ENCODE measurements around the gene ALK. TPM values are rescaled to one million over a fixed set of nuclear protein-coding genes. Genes with fewer than 3 reads are reported as not detected.

The ALK gene
- polyA plus RNA-seq, 10 donors, result 0.04 to 0.36 (median 0.13) TPM; not detected in 1

GRCh38 chr2:29528891-29529520 lies 392.4 kb downstream of the ALK start:
- DNase-seq, result peak; percentile 57 to 81 (median 74)

DNA sequence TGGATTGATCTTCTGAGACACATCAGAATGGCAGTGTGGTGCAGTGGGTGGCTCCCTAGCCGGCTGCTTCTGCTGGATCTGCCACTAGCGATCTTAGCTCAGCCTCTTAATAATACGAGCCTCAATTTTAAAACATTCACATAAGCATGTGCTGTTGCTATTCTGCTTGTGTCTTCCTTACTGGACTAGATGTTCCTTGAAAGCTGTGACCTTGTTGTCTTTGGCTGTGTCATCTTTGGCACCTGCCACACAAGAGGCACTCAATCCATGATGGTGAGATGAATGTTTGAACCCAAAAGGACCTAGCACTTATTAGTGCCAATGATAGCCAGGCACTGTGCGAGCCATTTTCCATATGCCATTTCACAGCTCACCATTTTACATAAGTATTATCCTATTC lies 393.0 kb downstream of the ALK start:
- DNase-seq, result no peak

DNA sequence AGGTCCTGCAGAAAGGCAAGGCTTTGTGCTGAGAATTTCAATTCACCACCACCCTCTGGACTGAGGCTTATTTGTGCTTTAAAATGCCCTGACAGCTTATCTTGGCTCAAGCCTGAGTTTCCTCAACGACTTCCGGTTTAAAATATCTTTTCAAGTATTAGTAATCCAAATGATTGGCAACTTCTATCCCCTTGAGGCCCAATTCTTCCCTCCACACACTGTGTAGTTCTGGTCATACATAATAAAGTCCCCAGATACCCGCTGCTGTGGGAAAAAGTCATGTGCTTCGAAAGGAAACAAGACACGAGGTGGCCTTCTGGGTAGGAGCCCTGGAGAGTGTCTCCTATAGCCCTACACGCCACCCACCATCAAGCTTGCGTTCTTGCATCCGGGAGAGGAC lies 393.4 kb downstream of the ALK start:
- DNase-seq, result no peak

DNA sequence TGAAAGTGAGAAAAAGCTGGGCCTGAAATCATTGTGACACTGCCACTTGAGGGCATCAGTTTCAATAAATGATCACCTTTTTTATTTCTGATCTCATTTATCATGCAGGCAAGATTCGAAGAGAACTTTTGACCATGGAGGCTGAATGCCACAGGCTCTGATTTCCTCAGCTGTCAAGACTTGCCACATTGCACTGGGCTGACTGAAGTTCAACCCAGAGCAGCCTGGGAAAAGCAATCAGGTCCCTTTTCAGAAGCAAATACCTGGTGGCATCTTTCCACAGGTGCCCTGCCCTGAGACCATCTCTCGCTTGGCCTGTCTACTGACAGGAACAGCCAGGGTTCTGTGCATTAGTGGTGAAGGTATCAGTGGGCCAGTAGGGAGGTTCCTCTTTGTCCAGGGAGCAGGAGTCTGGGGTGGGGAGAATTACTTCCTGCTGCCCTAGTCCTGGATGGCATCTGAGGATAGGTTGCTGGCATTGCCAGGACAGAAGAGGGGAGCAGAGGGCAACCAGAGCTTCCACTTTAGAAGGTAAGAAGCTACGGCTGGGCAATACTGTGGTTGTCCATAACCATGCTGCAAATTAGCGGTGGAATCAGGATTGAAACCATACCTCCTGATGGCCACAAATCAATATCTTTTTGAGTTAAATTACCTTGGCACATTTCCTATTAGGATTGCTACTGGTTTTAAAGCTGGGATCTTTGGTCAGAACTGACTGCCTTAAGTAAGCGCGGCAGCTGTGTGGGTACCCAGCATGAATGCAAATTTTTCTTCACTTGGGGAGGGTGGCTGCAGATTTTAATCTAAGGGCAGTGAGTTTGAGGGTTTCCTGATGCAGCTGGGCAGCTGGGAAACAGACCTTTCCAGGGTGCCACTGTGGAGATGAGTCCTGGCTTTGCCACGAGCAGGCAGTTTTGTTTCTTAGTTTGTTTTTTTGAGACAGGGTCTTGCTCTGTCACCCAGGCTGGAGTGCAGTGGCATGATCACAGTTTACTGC lies 394.5 kb downstream of the ALK start:
- DNase-seq, result no peak

GRCh38 chr2:29525921-29526320 lies 395.5 kb downstream of the ALK start:
- DNase-seq, result no peak

DNA sequence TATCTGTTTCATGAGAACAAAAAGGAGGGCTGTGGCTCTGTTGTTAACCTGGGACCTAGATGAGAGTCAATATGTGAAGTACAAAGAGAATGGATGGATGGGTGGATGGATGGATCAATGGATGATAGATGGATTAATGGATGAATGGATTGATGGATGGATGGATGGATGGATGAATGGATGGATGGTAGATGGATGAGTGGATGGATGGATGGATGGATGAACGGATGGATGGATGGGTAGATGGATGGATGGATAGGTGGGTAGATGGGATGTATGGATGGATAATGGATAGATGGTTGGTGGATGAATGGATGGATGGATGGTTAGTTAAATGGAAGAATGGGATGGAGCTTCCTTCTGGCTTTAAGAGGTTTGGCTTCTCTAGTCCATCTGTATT lies 396.7 kb downstream of the ALK start:
- no peak for DNase-seq

- DNase-seq, result peak in 1 of 3 donors; percentile 55
Measured at GRCh38 chr2:29522951-29523669, 398.3 kb downstream of the ALK start.

DNA sequence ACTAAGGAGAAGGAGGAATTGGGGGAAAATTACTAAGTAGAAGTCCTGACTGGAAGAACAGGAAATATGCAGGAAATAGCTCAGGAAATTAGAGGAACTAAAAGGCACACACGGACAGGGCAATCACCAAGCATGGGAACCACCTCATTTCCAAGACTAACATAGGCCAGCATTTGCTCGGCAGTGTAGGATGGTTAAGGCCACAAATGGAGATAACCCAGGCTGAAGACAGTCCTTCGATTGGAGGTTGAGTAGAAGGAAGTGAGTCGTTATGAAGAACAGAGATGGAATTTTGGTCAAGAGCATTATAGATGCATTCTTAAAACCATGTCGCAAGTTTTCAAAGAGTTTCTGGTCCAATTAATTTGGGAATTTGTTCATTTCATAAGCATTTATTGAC lies 401.4 kb downstream of the ALK start:
- DNase-seq, result peak in 1 of 3 donors; percentile 62

DNA sequence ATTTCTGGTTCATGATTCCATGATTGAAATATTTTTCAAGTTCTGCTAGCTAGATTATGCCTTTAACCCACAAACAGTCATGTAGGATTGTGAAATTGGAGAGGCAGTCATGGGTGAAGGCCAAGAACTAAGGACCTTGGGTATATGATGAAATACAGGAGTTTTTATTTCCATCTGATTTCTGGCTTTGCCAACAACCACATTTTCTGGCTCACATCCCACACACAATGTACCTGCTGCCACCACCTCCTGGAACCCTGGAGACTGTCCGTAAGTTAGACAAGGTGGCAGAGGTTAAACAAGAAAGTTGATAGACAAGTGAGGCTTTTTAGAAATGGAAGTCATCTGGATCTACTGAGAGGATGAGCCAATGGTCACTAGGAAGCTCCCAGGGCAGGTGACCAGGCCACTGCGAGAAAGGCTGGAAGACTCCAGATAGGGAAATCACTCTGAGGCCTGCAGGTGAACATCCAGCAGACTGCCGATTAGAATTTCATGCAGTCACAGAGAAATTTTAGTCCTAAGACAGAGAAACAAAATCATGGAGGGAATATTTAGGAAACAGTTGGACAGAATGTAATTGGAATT lies 402.0 kb downstream of the ALK start:
- DNase-seq, result peak in 1 of 3 donors; percentile 66

DNA sequence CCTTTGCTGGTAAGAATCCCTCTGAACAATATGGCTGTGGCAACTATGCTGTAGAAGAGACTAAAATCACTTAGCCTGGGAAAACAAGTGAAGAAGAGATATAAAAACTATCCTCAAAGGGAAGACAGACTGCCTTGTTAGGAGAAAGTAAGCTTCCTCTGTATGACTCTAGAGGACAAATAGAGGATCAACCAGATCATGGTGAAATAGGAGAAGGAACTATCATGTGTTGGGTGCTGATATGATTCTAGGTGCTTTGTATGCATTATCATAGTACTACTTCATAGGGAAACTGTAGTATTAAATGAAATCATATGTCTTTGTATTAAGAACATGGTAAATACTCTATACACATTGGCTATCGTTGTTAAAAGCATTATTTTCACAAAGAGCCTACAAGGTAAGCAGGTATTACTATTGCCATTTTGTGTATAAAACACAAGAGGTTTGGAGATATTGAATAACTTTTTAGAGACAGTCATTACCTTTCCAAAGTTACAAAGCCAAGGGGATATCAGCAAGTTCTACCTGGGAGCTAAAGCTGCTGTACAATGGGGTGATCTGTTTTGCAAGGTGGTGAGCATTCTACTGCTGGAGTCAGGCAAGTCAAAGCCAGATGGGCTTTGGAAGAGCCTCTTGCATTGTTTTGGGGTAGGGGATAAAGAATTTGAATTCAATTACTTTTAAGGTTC lies 402.6 kb downstream of the ALK start:
- DNase-seq, result no peak

- DNase-seq, result peak in 1 of 3 donors; percentile 22
Measured at GRCh38 chr2:29518010-29518409, 403.4 kb downstream of the ALK start.

DNA sequence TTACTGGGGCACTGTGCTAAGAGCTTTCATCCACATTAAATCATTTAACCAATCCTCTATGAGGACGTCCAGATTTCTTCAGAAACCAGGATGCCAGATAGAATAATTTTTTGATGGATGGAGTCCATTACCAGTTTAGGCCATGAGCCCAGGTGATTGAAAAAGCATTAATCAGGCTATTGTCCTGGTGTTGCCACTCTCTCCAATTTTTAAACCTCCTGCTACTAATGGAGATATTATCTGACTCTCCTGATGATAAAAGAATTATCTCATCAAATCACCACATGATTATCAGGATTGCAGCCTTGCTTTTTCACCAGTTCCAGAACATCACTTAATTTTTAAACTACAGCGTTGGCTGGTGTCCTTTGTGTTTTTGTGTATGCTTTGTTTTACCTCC lies 404.0 kb downstream of the ALK start:
- DNase-seq, result no peak

DNA sequence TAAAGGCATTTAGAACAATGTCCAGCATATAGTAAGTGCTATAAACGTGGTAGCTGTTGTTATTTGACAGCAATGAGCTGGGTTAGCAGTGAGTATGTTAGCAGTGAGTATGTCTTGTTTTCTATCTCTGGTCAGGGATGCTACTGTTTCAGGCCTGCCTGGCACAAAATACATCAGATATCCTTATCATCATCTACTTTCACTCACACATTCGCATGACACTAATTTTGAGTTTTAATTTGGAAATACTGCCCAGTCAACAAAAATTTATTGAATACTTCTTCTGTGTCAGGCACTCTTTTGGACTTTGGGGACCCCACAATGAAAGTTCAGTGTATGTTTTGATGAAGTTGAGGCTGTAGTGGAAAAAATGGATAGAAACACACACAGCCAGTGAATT lies 404.6 kb downstream of the ALK start:
- no peak for DNase-seq

GRCh38 chr2:29509878-29510277 lies 411.5 kb downstream of the ALK start:
- no peak for DNase-seq

DNA sequence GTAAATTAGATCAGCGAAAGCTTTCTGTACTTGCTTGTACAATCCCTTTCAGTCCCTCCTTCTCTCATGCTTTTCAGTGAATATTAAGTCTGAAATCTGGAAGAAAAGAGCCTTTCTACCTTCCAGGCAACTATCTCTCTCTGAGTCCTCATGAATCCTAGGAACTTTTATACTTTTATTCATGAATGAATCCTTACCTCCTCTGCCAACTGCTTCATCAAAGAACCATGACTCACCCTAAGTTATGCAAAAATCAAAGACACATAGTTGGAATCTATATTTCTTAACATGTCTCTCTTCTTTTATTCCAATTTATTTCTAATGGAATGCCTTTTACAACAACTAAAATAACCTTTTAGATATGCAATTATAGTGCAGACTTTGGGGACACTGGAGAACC lies 412.0 kb downstream of the ALK start:
- no peak for DNase-seq

GRCh38 chr2:29504746-29505145 lies 416.6 kb downstream of the ALK start:
- DNase-seq, result no peak

DNA sequence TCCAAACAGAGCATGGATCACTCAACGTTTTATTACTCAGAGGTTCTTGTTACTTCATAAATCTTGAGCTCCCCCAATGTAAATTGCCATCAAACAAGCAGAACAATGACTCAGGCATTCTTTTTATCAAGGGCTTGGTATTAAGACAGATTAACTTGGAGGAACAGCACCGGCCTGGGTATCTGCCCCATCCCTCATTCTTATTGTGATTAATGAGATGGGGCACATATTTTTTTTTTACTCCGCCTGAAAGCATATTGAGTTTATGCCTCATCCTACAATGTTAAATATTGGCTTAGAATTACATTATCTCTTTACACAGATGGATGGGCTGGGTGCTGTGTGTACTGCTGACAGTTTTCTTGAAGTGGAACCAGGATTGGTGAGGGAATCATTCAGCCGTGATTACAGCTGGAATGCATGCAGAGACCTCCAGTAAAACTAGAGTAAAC lies 418.9 kb downstream of the ALK start:
- peak in 1 of 3 donors; percentile 55 for DNase-seq

DNA sequence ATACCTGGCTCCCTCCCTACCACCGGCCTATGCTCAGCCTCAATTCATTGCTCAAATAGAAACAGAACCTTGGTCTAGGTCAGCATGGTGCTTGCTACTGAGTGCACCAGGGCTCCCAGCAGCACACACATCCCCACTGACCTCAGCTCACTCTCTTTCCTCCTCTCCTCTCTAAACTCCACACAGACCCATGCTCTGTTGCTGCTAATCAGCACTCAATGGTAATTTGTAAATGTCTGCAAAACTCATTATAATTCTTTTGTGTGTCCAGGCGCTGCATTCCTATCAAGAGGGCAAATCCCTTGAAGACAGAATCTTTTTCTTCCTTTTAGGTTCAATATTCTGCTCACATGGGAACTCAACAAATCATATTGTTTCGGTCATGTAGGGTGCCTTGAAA lies 424.0 kb downstream of the ALK start:
- DNase-seq, result no peak

GRCh38 chr2:29496198-29496597 lies 425.2 kb downstream of the ALK start:
- no peak for DNase-seq

GRCh38 chr2:29495536-29496060 lies 425.8 kb downstream of the ALK start:
- DNase-seq, result no peak

DNA sequence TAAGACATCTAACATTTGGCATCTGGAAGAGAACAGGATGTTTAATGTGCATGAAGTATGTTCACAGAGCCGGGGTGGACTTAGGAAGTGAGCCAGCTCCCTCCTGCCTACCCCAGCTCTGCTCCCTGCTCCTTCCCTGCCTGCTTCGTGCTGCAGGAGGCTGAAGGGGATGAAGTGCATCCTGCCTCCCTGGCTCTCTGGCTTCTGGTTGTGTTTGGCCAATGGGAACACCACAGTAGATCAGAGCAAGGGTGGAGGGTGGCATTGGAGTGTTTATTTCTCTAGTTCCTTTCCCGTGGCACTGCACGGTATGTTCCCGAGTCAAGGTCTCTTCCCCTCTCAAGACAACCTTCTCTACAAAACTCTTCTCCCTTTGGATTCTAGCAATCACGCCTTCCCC lies 426.3 kb downstream of the ALK start:
- no peak for DNase-seq

Measured in muscle of back (tissue), 11 donors.